Measurements from ENCODE around the gene CD81. TPM values are rescaled to one million over a fixed set of nuclear protein-coding genes. Genes with fewer than 3 reads are reported as not detected.

The CD81 gene
- total RNA-seq, 1 experiment from 2014 or later = 183 TPM

GRCh38 chr11:2440646-2441045 lies 63.5 kb downstream of the CD81 start:
- TF ChIP-seq CTCF (IDR thresholded peaks at IDR 0.05; ENCODE audit: unreplicated experiment) = no peak
- Mint-ChIP-seq H3K27ac (ENCODE audit: low read depth, unreplicated experiment) (no peak overlapping the region), H3K9me3 (ENCODE audit: unreplicated experiment) (no peaks in the 10 kb centered on the region), H3K27me3 (ENCODE audit: insufficient read depth, unreplicated experiment) (peaks cover 26% of the 10 kb centered on the region), H3K36me3 (ENCODE audit: insufficient read depth, unreplicated experiment) (no peaks in the 10 kb centered on the region), H3K4me3 (ENCODE audit: unreplicated experiment) (no peak overlapping the region), H3K4me1 (ENCODE audit: insufficient read depth, unreplicated experiment) (no peaks in the 10 kb centered on the region)
- intact Hi-C loops (cut with micrococcal nuclease) = no loop called here
- no TSS peak for BruUV-seq (replicated peaks)
- ChIA-PET POLR2A (no interaction called here), CTCF (interaction anchor here (1.5 to 1.6 kb wide), 2 partner anchors 14 to 91 kb away, joined by 5 to 7 read pairs; no protein-coding TSS in a partner anchor)
- no peak for DNase-seq (ENCODE audit: unreplicated experiment)

- no peak overlapping the region for H3K27ac Mint-ChIP-seq (ENCODE audit: low read depth, unreplicated experiment)
- ChIA-PET POLR2A (no interaction called here), CTCF (interaction anchor here (1.5 to 1.8 kb wide), 3 partner anchors 14 to 91 kb away, joined by 5 to 13 read pairs (median 7); no protein-coding TSS in a partner anchor)
- H3K27me3 Mint-ChIP-seq (ENCODE audit: insufficient read depth, unreplicated experiment) = peaks cover 26% of the 10 kb centered on the region
- H3K36me3 Mint-ChIP-seq (ENCODE audit: insufficient read depth, unreplicated experiment) = no peaks in the 10 kb centered on the region
- no peaks in the 10 kb centered on the region for H3K9me3 Mint-ChIP-seq (ENCODE audit: unreplicated experiment)
- H3K4me1 Mint-ChIP-seq (ENCODE audit: insufficient read depth, unreplicated experiment) = no peaks in the 10 kb centered on the region
- no peak for TF ChIP-seq CTCF (IDR thresholded peaks at IDR 0.05; ENCODE audit: unreplicated experiment)
- no TSS peak for BruUV-seq (replicated peaks)
- intact Hi-C loops (cut with micrococcal nuclease) = no loop called here
- no peak for DNase-seq (ENCODE audit: unreplicated experiment)
- H3K4me3 Mint-ChIP-seq (ENCODE audit: unreplicated experiment) = no peak overlapping the region
Observed at GRCh38 chr11:2441171-2441570, 64.1 kb downstream of the CD81 start.

- TF ChIP-seq CTCF (IDR thresholded peaks at IDR 0.05; ENCODE audit: unreplicated experiment) = no peak
- BruUV-seq (replicated peaks) = no TSS peak
- Mint-ChIP-seq H3K4me3 (ENCODE audit: unreplicated experiment) (no peak overlapping the region), H3K36me3 (ENCODE audit: insufficient read depth, unreplicated experiment) (no peaks in the 10 kb centered on the region), H3K27ac (ENCODE audit: low read depth, unreplicated experiment) (no peak overlapping the region), H3K4me1 (ENCODE audit: insufficient read depth, unreplicated experiment) (no peaks in the 10 kb centered on the region), H3K9me3 (ENCODE audit: unreplicated experiment) (no peaks in the 10 kb centered on the region), H3K27me3 (ENCODE audit: insufficient read depth, unreplicated experiment) (peaks cover 26% of the 10 kb centered on the region)
- ChIA-PET POLR2A (interaction anchor here (1.0 kb wide), 1 partner anchor 25 kb away, joined by 4 read pairs; no protein-coding TSS in a partner anchor), CTCF (interaction anchor here (1.8 kb wide), 1 partner anchor 22 kb away, joined by 13 read pairs; no protein-coding TSS in a partner anchor)
- no peak for DNase-seq (ENCODE audit: unreplicated experiment)
- intact Hi-C loops (cut with micrococcal nuclease) = no loop called here
Observed at GRCh38 chr11:2442589-2442988, 65.5 kb downstream of the CD81 start.

- DNase-seq (ENCODE audit: unreplicated experiment) = no peak
- TF ChIP-seq CTCF (IDR thresholded peaks at IDR 0.05; ENCODE audit: unreplicated experiment) = no peak
- POLR2A ChIA-PET = no interaction called here
- BruUV-seq (replicated peaks) = no TSS peak
- Mint-ChIP-seq H3K4me3 (ENCODE audit: unreplicated experiment) (no peak overlapping the region), H3K36me3 (ENCODE audit: insufficient read depth, unreplicated experiment) (no peaks in the 10 kb centered on the region), H3K9me3 (ENCODE audit: unreplicated experiment) (no peaks in the 10 kb centered on the region), H3K27ac (ENCODE audit: low read depth, unreplicated experiment) (no peak overlapping the region), H3K4me1 (ENCODE audit: insufficient read depth, unreplicated experiment) (no peaks in the 10 kb centered on the region), H3K27me3 (ENCODE audit: insufficient read depth, unreplicated experiment) (peaks cover 26% of the 10 kb centered on the region)
- intact Hi-C loops (cut with micrococcal nuclease) = no loop called here
- CTCF ChIA-PET = interaction anchor here (0.6 kb wide), 1 partner anchor 18 kb away, joined by 3 read pairs; no protein-coding TSS in a partner anchor
Observed at GRCh38 chr11:2443406-2443805, 66.3 kb downstream of the CD81 start.
